IPS-NIHi11 (cell line): Measurements from ENCODE around the gene DIAPH3.
A peak's percentile ranks its signal among the peaks of the same experiment; 100 is the strongest.

Source experiments
- DNase-seq: peaks from one replicate; pipeline ENCODE4 v3.0.0; 2012; ENCODE audit warnings: mixed read lengths, low spot score

The DIAPH3 gene

DNA sequence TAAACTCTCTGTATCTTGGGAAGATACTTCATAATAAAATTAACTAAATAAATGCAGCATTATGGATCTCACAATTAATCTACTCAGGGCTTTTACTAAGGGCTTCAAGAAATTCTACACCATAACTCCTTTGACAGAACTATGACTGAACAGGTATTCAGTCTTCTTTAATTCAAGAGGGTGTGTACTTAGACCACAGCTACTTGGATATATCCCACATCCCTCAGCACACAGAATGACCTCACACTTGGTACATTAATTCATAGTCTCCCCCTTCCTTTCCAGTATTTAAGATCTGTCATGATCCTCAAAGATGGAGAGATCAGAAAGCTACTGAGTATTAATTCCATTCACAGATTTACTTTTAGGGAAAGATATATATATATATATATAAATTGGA is 11.6 kb downstream of the DIAPH3 start:
- no peak for DNase-seq

- DNase-seq, result no peak
Observed at GRCh38 chr13:60150538-60150937, 13.2 kb downstream of the DIAPH3 start.

- no peak for DNase-seq
Observed at GRCh38 chr13:60148918-60149317, 14.8 kb downstream of the DIAPH3 start.

DNA sequence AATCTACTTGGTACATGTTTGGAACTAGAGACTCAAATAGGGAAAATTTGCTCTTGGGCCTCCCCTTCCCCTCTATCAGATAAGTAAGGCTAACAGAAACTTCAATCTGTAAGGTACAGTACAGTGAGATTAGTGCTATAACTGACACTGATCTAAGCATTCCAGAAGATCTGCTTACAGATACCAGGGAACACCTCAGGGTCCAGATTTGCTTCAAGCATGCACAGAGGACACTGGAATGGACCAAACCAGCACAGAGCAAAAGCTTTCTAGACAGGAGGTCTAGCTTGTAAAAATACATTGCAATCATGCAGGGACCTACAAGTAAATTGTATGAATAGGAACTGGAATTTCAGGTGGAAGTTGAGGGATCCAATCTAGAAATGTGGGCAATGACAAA is 16.4 kb downstream of the DIAPH3 start:
- DNase-seq, result no peak

DNA sequence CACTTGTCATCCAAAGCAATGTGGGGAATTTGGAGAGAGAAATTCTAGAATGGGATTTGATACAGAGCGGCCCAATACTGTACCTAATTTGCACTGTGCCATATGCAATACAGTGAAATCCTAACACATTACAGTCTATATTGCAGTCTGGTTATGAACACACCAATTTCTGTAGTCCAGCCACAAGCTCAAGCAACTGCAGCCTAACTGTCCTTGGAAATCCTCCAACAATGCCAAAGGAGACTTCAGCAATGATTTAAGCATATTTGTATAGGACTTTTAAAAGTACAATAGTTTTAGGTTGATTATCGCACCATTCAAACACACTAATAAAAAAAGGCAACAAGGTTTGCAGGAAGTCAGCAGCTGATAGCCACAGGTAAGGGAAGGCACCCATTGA is 17.3 kb downstream of the DIAPH3 start:
- no peak for DNase-seq

- DNase-seq, result no peak
Observed at GRCh38 chr13:60143775-60144174, 20.0 kb downstream of the DIAPH3 start.

DNA sequence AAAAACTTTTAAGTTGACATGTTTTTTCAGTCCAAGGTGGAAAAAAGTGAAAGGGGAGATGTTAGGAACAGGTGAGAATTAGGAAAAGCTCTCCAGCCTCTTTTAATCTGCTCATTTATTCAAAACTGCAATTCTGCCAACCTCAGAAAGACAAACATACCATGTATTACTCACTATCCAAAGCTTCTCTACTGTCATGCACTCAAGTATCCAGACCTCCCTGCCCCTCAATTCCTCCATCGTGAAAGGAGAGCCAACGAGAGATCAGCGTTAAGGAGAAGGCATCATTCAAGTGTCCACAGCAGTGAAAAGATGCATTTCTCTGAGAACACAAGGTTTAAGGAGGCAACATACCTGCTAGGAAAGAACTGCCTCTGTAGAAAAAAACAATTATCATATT is 24.5 kb downstream of the DIAPH3 start:
- DNase-seq, result no peak

DNA sequence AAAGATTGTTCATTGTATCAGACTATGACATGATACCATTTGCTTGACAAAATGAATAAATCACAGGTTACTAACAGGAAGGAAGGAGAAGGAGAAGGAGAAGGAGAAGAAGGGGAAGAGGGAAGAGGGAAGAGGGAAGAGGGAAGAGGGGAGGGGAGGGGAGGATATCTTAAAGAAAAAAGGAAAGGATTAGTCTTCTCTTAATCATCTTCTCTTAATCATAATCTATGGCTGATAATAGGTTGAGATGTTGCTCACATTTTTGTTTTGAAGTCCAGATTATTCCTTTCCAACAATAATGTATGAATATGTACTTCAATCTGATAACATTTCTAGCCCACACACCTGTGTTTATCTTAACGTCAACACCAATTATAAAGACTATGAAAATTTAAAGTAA is 25.1 kb downstream of the DIAPH3 start:
- DNase-seq, result no peak

DNA sequence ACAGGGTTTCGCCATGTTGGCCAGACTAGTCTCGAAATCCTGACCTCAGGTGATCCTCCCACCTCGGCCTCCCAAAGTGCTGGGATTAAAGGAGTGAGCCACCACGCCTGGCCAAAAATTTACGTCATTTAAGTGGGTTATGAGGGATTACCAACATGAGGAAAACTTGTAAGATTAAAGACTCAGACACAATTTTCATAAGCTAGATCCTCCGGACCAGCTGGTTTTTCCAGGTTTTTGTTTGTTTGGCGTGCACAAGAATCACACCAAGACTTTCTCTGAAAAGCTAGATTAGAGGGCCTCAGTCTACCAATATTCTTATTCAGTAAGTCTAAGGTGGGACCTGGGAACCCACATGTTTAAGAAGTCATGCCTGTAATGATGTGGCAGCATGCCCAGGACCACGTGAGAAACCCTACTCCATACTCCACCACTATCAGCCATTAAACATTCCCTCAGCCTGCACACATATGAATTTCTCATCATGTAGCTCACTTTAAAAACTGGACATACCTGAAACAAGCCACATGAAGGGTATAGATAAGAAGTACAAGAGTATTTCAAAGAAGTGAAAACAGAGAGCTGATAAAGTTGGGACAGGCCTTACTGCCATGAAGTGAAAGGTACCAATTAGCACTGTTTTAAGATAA is 25.7 kb downstream of the DIAPH3 start:
- DNase-seq, result no peak

GRCh38 chr13:60135344-60135743 is 28.4 kb downstream of the DIAPH3 start:
- no peak for DNase-seq

- DNase-seq, result peak; percentile 29
Observed at GRCh38 chr13:60134376-60134775, 29.4 kb downstream of the DIAPH3 start.

- no peak for DNase-seq
Observed at GRCh38 chr13:60121337-60121687, 42.4 kb downstream of the DIAPH3 start.

DNA sequence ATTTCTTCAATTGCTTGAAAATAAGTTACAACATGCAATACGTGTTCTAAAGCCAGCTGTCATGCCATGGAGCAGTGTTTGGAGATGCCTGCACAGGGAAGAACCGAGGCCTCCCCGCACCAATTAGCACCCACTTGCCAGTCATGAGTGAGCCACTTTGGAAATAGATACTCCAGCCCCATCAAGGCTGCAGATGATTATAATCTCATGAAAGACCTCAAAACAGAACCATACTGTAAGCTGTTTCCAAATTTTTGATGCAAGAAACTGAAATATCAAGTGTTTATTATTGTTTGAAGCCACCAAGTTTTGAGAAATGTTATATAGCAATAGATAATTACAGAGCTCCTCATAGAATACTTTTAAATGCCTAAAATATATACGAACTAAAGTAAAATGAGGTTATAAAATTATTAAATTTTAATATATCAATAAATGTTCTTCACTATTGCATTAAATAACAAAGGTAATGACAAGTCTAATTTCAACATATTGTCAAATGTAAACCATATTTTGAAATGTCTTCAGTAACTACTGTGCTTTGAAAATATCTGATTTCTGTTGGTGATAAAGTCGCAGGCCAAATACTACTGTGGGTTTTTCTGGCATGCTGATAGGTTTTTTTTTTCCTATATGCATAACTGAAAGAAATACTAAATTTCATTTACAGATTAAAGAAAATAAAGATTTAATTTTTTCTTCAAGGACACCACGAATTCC is 43.0 kb downstream of the DIAPH3 start:
- no peak for DNase-seq

DNA sequence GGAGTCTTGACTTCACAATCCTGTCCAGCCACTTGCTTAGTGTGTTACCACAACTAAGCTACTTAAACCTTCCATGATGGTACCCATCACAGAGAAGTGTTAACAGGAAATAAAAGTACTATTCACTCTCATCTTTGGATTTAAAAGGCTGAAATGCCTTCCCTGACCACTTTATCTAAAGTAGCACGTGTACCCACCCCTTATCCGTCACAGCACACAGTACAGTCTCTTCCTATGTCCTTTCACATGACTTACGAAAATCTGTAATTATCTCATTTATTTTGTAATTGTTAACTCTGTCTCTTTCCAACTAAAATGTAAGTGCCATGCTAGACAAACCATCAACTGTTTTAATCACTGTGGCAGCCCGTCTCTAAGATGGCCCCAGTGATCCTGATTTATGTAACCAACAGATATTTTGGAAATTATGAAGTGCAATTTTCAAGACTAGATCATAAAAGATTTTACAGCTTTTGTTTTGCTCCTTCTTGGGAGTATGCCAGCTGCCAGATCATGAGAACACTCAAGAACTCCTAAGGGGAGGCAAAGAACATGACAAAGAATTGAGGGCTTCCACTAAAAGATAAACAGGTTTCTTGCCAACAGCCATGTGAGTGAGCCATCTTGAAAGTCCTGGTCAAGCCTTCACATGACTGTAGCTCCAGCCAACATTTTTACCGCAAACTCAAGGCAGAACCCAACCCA is 44.9 kb downstream of the DIAPH3 start:
- DNase-seq, result no peak

GRCh38 chr13:60114499-60115028 is 49.2 kb downstream of the DIAPH3 start:
- no peak for DNase-seq

DNA sequence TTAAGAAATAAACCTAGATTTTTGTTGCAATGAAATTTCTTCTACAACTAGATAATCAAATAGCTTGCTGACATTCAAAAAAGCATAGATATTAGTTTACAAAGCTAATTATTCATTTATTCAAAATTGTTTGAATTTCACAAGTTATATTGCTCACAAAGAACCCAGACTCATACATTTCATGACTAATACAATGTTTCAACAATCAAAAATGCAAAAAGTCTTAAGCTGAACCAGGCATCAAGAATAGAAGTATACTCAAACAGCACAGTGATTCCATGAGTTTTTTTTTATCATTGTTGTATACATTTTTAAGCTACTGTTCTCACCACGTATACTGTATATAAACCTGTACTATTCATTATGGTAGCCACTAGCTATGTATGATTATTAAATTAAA is 51.0 kb downstream of the DIAPH3 start:
- DNase-seq, result no peak

DNA sequence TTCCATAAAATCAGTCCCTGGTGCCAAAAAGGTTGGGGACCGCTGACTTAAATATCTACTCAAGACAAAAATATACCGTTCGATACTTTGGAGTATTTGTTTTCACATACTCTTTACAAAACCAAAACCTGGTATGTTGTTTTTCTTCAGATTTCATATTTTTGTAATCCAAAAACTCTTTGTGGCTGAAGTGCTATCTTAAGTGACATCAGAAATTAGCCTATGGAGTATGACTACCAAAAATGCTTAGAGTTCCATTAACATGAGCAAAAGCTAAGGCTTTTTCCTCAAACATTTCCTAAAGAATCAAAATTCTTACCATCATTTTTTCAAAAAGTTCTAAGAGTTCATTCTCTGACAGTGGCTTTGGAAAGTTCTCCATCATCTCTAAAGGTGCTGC is 52.0 kb downstream of the DIAPH3 start:
- DNase-seq, result no peak

DNA sequence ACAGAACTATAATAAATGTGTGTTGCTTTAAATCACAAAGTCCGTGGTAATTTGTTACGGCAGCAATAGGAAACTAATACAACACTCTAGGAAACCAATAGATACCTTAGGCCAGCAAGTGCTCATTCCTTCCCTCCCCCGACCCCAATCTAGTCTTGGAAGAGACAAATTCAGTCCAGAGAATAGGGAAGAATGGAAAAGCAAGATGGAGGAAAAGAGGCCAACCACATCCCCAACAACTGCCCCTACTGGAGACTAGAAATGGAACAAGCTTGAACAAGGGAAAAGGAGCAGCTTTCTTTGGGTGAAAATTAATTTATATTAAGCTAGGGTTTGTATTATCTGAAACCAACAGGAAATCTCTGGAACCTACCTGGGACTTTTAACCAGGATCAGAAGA is 54.4 kb downstream of the DIAPH3 start:
- DNase-seq, result no peak

- DNase-seq, result no peak
Observed at GRCh38 chr13:60108589-60108988, 55.1 kb downstream of the DIAPH3 start.

- DNase-seq, result no peak
Observed at GRCh38 chr13:60099631-60100420, 63.9 kb downstream of the DIAPH3 start.

DNA sequence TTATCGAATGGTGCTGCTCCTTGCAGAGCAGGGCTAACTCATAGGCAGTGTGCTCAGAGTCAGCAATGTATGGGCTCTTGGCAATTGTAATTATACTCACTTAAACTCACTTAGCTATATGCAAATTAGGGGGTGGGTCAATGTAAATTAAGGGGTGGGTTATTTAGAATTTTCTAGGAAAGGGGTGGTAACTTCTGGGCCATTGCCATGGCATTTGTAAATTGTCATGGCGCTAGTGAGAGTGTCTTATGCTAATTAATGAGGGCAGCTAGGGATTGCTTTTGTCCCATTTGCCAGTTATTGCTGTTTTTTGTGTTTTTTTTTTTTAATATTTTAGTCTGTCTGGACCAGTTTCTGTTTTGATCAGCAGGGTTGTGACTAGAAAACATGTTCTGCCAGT is 68.4 kb downstream of the DIAPH3 start:
- no peak for DNase-seq

DNA sequence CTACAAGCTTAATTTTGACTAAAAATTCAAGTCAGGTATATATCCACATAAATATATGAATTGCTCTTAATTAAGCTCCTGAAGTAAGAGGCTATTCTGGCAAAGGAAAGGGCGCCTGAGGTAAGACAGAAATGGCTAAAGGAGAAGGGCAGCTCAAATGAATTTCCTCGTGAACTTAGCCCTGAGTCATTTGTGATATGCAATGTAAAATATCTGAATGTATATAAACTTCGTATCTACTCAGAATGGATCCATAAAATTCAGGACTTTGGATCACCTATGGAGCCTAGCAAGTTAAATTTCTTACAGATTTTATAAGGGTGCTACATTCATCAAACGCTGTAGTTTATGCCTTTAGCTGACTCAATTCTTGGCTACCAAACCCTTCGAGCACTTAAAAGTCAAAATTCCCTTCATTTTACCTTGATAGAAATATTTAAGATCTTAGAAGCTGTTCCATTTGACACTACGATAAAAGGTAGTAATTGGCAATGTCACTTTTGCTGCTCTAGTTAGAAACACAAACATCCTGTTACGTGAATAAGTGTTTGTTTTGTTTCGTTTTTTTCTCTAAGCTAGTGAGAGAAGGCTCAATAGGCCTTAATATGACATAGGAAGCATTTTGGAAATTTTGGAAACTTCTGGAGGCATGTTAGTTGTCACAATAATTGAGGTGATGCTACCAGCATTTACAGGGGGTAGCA is 69.2 kb downstream of the DIAPH3 start:
- DNase-seq, result no peak
